ENCODE results near the gene ANKRD13D.
A peak's percentile ranks its signal among the peaks of the same experiment; 100 is the strongest.
"Not testable (repeated sequence)": the region's sequence is repeated elsewhere in the genome, so short reads cannot be mapped to it uniquely, and the experiment has no call there.

Gene ANKRD13D

DNA sequence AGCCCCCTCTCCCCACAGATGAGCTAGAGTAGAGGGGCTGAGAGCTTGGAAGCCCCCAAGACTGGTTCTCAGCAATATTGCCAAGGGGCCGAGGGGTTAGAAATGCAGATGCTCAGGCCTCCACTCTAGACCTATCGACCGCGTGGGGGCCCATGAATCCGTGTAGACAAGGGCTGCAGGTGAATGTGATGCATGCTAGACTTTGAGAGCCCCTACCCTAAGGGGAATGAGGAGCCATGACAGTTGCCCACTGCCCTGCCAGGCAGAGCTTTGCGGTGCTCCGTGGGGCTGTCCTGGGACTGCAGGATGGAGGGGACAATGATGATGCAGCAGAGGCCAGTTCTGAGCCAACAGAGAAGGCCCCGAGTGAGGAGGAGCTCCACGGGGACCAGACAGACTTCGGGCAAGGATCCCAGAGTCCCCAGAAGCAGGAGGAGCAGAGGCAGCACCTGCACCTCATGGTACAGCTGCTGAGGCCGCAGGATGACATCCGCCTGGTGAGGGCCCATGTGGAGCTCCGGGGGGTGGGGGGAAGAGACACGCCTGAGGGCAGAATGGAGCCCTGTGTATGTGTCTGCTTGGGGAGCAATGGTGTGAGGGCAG is 15.5 kb downstream of the ANKRD13D start:
- no peak for DNase-seq

DNA sequence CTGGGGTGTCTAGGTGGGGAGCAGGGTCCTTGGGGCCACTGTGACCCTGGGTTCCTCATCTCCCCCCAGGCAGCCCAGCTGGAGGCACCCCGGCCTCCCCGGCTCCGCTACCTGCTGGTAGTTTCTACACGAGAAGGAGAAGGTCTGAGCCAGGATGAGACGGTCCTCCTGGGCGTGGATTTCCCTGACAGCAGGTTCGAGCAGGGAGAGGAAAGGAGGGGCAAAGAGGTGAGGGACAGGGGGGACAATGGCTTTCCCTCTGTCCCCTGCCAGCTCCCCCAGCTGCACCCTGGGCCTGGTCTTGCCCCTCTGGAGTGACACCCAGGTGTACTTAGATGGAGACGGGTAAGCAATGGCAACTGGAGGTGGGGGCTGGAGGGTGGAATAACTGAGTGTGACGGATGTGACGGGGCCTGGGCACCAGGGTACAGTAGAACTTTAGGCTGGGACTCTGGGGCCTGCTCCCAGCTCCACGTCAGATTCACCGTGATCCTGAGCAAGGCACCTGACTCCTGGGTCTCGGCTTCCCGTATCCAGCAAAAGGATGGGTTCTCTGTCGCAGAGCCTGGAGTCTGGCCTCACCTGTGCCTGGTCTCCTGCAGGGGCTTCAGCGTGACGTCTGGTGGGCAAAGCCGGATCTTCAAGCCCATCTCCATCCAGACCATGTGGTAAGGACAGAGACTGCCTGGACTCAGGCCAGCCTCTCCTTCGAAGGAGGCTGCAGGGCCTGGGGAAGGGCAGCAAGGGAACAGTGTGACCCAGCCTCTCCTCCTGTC is 17.9 kb downstream of the ANKRD13D start:
- DNase-seq, result no peak

DNA sequence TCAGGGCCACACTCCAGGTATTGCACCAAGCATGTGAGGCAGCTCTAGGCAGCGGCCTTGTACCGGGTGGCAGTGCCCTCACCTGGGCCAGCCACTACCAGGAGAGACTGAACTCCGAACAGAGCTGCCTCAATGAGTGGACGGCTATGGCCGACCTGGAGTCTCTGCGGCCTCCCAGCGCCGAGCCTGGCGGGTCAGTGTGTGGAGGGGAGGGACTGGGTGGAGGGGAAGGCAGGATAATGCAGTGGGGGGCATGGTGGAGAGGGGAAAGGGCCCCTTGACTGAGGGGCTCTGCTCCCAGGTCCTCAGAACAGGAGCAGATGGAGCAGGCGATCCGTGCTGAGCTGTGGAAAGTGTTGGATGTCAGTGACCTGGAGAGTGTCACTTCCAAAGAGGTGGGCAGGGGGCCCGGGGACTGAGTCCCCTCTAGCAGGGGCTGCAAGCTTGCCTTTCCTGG is 18.5 kb downstream of the ANKRD13D start:
- DNase-seq, result no peak

DNA sequence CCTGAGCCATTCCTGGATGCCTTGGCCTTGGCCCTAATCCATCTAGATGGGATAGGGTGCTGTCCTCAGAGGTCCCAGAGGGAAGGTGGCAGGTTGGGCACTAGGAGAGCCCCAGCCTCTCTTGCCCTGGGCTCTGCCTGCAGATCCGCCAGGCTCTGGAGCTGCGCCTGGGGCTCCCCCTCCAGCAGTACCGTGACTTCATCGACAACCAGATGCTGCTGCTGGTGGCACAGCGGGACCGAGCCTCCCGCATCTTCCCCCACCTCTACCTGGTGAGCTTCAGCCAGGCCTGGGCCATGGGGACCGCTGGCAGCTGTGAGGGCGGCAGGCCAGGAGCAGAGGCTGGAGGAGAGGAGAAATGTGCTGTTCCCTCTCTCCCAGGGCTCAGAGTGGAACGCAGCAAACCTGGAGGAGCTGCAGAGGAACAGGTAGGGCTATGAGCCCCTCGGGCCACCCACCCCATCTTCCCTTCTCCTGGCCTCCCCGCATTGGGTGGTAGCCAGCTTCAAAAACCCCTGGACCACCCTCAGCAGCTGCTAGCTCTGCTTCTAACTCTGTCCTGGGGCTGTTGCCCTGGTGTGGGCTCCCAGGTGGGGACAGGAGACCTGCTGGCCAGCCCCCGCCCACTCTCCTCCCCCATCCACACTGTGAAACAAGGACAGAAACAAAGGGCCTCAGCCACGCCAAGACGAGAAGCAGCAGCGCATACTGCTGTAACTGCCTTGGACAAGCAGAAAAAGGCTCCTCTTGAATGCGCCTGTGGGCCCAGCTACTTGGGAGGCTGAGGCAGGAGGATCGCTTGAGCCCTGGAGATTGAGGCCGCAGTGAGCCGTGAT is 19.1 kb downstream of the ANKRD13D start:
- DNase-seq, result no peak

- no peak for DNase-seq
Measured at GRCh38 chr11:67309166-67309565, 20.1 kb downstream of the ANKRD13D start.

DNA sequence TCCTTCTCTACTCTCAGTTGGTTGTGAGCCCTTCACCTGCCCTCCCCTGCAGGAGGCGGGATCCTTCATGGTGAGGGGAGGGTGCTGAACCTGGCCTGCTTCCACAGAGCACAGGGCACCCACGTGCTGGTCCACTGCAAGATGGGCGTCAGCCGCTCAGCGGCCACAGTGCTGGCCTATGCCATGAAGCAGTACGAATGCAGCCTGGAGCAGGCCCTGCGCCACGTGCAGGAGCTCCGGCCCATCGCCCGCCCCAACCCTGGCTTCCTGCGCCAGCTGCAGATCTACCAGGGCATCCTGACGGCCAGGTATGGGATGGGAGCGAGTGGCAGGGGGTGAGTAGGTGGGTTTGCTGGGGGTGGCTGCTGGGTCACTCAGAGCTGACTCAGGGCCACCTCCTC is 20.6 kb downstream of the ANKRD13D start:
- no peak for DNase-seq

DNA sequence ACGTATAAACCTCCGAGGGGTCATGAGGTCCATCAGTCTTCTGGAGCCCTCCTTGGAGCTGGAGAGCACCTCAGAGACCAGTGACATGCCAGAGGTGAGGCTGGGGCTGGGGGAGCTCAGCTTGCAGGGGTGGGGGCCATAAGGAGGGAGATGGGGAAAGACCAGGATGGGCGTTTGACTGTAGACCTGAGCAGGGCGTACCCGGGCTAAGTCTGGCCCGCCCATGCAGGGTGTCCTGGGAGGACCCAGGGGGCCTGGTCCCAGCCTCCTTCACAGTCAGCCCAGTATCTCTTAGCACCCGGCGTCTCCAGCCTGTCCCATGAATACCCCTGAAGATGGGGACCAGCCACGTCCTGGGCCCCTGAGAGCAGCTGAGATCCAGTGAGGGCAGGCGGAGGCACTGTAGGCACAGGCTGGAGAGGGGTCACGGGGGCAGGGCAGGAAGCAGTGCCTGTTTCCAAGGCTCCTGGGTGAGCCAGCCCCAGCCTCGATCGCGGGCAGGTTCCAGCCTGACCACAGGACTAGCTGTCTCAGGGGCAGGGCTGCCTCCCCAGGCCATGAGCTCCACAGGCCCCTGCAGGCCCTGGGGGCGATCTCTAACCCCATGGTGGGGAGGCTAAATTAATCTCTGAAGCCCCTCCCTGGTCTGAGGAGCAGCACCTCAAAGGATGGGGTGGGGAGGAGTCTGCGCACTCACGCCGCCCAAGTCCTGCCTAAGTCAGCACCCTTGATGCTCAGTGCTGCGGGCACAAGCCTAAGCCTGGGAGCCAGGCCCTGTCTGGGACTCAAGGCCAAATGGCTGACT is 21.3 kb downstream of the ANKRD13D start:
- no peak for DNase-seq

DNA sequence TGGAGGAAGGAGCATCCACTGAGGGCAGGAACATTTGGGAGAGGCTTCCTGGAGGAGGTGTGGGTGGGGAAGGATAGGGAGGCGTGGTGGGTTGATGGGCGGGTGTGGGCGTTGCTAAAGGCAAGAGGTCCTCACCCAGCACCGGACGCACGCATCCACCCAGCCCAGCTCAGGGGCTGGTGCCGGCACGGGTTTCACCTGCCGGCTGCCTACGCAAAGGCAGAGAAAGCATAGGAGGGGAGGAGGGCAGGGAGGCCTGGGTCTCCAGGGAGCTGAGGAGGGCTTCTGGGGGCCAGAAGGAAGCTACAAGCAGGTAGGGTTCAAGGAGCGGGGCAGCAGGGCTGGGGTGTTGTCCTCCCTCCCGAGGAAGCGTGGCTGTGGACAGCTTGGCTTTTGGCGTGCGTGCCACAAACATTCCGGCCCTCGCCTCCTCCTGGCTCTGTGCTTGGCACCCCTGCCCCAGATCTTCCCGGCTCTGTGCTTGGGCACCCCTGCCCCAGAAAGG is 22.0 kb downstream of the ANKRD13D start:
- no peak for DNase-seq

DNA sequence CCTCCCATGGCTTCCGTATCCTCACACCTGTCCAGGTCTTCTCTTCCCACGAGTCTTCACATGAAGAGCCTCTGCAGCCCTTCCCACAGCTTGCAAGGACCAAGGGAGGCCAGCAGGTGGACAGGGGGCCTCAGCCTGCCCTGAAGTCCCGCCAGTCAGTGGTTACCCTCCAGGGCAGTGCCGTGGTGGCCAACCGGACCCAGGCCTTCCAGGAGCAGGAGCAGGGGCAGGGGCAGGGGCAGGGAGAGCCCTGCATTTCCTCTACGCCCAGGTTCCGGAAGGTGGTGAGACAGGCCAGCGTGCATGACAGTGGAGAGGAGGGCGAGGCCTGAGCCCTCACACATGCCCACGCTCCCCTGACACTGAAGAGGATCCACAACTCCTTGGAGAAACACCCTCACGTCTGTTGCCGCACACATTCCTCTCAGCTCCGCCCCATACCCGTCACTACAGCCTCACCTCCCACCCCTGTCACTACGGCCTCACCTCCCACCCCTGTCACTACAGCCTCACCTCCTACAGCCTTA is 22.5 kb downstream of the ANKRD13D start:
- DNase-seq, result no peak

DNA sequence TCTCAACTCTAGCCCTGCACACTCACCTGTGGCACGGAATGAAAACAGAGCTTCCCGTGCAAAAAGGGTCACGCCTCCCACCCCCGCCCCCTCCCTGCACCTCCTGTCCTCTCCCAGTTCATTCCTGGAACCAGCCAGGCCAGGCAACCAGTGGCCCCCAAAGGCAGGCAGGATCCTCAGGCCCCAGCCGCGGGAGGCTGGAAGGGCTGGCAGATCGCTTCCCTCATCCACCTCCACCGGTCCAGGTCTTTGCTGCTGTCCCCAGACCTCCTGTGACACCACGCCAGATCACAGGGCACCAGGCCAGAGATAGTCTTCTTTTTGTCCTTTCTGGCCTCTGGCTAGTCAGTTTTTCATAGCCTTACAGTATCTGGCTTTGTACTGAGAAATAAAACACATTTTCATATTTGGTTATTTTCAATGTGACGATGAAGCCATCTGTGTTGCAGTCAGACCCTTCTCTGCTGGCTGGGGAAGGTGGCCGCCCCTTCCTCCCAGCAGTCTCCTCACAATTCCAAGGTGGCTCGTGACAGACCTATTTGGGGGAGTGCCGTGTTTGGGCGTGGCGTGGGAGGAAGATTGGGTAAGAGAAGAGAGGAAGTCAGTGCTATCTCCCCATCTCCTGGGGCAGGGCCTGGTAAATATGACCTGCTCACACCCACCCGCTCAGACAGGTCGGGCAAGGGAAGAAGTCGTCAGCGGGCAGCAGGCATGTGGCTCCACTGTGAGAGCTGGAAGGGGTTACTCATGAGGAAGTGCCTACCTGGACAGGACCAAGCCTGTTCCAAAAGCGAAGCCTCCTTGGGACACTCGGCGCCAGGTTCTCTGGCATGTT is 23.3 kb downstream of the ANKRD13D start:
- peak; percentile 25 to 31 for DNase-seq

GRCh38 chr11:67313125-67313890 is 24.2 kb downstream of the ANKRD13D start:
- no peak for DNase-seq

DNA sequence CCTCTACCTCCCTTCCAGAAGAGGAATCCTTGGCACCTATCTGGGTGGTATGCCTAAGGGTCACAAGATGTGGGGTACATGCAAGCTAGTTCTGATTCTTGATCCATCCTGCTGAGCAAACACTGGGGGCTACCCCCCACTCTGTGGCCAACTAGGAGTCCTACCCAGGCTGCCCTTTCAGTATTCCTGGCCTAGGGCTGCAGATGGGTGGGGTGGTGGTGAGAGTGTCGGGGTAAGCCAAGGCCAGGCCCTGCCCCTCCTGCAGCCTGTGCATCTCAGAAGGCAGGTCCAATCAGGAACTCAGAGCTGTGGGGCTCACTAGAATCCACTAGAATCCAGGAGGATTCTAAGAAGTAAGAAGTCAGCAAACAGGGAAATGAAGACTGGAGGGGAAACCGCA is 25.1 kb downstream of the ANKRD13D start:
- DNase-seq, result no peak

GRCh38 chr11:67315325-67315909 is 26.3 kb downstream of the ANKRD13D start:
- no peak for DNase-seq

GRCh38 chr11:67316882-67317204 is 27.7 kb downstream of the ANKRD13D start:
- no peak for DNase-seq

DNA sequence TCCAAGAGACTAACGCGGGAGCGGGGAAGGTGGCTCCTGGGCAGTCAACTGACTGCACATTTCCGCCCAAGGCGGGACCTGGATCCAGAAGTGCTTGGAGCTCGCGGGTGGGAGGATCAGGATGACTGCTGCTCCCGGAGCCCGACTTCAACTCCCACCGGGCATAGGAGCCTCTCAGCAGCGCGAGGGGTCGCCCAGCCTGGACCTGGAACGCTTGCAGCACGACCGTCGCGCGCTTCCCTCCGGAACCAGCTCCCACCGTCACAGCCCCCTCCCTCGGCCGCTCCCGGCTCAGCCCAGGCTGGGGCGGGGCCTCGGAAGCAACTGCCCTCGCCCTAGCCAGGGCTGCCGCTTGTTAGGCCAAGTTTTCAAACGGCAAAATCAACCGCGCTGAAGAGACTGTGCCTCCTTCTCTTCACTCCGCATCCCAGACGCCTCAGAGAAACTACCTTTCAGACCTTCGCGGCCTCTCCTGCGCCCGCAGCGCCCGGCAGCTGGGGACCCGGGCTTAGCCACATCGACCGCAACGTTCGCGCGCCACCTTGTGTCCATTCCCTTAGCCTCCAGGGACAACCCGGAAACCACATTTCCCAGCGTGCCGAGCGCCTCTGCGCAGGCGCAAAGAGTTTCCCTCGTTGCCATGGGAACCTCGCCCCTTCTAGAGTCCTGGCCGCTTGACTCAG is 28.2 kb downstream of the ANKRD13D start:
- DNase-seq, result peak; percentile 89 to 99

DNA sequence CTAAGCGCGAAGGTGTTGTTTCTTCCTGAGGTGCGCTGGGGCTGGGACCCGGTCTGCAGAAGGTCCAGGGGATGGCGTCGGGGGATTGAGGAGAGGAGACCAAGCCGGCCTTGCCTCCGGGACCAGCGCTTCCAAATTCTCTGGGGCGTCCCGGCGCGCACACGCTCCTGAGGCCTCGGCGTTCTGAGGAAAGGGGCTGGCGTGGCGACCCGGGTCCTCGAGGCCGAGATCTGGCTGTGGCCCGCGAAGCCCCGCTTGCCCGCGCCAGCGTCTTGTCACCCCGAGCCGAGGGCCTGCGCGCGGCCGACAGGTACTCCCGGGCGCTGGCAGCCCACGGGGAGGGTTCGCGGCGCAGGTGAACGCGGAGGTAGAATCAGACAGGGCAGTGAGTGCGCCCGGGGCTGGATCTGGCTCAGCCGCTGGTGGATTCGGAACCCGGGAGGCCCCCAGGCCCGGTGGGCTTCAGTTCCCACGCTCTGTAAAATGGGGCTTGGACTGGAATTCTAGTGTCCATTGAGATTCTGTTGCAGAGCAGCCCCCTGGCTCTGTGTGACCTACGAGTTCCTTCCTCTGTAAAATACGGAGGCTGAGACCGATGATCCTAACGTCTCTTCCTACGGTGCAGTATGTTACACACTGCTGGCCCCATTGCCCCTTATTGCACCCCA is 28.9 kb downstream of the ANKRD13D start:
- DNase-seq, result no peak

DNA sequence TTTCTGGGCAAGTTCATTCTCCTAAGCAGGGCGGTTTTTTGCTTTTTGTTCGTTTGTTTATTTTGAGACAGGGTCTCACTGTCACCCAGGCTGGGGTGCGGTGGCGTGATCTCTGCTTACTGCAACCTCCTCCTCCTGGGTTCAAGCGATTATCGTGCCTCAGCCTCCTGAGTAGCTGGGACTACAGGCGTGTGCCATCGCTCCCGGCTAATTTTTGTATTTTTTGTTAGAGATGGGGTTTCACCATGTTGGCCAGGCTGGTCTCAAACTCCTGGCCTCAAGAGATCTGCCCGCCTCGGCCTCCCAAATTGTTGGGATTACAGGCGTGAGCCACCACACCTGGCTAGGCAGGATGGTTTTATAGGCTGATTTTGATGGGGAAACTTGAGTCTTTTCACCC is 29.8 kb downstream of the ANKRD13D start:
- DNase-seq, result not testable (repeated sequence)

- DNase-seq, result no peak
Measured at GRCh38 chr11:67320011-67320410, 30.9 kb downstream of the ANKRD13D start.

- DNase-seq, result no peak
Measured at GRCh38 chr11:67320691-67321090, 31.6 kb downstream of the ANKRD13D start.

Data from inflammatory macrophage treated with lipopolysaccharide for 1 hour (primary cell).